ENCODE results near the gene GLUL.
"Not testable (repeated sequence)": the region's sequence is repeated elsewhere in the genome, so short reads cannot be mapped to it uniquely, and the experiment has no call there.

GLUL gene

DNA sequence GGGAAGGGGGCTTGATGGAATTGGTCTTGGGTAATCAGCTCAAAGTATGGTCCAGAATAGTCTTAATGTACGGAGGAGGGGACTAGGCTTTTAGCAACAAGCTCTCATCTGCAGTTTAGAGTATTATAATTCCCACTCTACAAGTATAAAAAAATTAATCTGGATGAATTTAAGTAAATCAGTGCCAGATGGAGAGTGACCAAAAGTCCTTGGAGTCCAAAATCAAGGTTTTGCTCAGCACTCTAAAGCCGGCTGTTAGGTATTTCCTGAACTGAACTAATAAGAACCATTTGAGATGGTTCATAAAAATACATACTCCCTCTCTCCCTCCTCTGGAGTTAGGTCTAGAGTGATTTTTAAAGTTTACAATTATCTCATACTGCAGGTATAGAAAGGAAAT is 23.7 kb downstream of the GLUL start:
- no peak for DNase-seq

DNA sequence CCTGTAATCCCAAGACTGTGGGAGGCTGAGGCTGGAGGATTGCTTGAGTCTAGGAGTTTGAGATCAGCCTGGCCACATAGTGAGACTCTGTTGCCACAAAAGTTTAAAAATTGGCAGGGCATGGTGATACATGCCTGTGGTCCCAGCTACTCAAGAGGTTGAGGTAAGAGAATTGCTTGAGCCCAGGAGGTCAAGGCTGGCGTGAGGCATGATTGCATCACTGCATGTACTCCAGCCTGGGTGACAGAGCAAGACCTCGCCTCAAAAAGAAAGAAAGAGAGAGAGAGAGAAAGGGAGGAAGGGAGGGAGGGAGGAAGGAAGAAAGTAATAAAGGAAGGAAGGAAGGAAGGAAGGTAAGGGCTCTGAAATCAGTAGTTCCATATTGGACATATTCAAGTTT is 25.0 kb downstream of the GLUL start:
- DNase-seq, result no peak

DNA sequence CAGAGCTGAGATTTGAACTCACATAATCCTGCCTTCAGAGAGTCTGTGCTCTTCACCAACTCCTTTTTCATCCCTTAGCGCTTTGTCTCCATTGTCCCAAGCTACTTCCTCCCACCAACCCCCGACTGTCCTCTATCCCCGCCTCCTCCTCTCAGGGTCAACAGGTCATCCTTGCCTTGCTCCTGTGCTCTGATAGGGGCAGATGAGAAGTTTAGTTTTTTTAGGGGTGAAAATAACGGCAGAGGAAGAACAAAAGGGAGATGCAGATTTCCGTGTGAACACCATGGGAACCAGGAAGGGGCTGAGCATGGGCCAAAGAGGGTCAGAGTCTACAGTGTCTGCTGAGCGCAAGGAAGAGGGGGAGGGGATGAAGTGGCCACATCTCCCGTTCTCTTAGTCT is 31.9 kb downstream of the GLUL start:
- no peak for DNase-seq

DNA sequence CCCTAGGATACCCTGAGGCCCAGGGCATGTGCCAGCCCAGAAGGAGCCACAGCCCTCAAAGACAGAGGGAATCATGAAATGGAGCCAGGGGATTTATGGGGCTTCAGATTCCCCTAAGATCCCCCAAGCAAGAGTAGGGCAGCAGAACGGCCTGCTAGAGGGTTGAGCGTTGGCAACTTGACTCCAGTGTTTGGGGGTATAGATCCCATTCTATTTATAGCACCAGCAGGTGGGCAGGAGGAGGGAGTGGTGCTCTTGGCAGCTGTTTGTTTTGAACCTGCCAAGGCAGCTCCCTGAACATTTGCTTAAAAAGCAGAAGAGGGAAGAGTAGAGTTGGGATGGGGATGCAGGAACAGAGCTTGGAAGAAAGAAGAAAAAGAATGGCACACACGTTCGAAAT is 33.7 kb downstream of the GLUL start:
- DNase-seq, result no peak

DNA sequence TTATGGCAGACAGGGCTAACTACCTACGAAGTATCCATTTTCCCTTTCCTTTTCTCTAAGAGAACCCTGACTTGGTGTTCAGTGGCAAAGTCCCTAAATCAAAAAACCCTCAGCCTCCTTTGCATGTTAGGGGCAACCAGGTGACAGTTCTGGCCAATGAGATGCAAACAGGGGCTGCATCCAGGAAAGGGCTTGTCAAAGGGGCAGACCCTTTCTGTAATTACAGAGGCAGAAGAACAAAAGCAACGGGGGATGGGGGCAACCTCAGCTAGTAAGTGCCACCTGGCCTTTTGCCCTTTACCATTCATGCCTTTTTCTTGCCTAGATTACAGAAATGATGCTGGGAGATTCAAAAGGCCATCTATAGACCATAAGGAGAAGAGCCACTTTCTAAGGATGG is 34.4 kb downstream of the GLUL start:
- DNase-seq, result no peak

DNA sequence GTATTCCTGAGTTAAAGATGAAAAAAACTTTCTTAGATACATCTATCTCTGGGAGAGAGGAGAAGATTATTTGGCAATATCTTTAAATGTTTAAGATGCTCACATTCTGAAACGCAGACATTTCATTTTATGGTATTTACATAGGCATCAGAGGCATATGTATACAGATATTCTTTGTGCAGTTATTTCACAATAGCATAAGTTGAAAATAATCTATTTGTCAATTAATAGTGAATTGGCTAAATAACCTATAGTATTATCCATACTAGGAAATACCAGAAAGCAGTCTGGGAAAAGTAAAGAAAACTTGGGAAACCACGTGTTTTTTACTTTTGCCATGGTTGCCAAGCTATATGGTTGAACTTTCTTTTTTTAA is 35.9 kb downstream of the GLUL start:
- no peak for DNase-seq

DNA sequence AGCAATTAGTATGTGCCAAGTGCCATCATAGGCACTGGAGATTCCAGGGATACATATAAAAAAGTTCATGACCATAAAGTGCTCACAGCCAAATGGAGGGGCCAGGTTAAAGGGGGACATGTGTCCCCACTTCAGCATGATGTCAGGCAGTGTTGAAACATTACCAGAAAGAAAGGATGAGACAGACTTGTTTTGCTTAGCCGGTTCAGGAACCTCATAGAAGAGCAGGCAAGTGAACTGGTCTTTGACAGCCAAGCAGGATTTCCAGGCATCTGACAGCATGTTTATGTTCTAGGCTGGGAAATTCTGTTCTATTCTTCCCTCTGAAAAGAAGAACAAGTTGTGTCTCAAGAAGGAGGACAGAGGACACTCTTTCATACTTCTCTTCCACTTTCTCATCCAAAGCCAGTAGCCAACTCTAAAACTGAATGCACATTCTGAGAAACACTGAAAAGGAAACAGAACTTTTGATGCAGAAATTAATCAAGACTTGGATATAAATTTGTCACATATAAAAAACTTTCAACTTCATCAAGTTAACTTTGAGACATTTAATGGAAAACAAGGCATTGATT is 39.7 kb downstream of the GLUL start:
- no peak for DNase-seq

DNA sequence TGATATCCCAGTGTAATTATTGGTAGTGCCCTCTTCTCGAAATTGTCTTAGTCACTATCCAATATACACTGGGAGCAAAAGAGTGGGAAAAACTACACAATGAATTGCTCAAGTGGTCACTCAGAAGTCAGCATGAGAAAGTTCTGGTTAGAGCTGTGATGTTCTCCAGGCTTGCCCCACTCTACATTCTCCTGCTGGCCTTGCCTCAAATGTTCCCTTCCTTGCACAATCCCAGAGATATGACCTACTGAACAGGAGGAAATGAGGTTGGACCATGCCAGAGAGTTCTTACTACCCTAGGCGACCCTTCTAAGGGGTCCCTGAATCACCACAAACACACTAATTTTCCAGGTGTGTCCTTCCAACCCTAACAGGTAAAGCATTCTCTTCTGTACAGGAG is 40.8 kb downstream of the GLUL start:
- no peak for DNase-seq

DNA sequence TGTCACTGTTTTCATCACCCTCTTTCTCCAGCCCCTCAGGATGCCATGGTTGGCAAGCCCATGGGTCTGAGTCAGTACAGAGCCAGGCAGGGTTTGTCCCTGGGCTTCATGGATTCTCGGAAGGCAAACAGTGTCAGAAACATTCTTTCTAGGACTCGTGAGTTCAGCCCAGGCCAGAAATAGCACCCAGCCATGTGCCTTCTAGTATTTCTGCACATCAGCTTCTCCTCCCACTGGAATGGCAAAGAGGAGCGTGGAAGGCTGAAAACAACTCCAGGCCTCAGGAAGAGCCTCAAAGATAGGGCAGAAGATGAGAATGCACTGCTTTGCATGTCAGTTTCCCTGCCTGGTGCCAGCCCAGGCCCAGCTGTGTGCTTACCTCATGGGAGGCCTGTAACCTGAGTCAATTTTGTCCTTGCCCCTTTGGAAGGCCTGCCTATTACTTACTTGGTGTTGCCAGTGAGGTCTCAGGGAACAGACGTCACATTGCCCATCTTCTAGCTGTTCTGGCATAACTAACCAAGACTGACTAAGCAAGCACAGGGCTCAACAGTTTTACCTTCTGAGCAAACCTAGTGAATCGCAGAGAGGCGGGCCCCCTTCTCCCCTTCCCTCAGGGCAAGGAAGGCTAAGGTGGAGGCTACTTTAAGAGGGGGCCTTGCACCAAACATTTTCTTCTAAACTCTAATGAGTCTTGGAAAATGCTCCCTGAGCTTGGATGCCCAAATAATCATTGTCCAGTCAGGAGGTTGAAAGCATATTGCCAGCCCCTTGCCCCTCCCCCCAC is 42.4 kb downstream of the GLUL start:
- DNase-seq, result no peak

DNA sequence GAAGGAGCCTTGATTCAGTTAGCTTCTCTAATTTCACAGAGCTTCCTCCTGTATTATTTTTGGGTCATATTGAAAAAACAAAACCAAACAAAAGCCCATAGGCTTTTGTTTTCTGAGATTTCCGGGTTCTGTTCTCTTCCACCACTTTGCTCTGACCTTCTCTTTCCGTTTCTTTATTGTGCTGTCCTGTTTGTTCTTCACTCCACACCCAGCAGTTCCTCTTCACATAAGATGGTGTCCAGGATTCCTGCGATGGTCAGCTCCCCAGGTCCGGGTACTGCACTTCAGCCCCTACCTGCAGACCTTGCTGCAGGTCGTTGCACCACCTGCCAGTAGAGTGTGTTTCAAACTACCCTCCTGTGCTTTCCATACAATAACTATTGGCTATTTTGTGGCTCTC is 44.6 kb downstream of the GLUL start:
- no peak for DNase-seq

DNA sequence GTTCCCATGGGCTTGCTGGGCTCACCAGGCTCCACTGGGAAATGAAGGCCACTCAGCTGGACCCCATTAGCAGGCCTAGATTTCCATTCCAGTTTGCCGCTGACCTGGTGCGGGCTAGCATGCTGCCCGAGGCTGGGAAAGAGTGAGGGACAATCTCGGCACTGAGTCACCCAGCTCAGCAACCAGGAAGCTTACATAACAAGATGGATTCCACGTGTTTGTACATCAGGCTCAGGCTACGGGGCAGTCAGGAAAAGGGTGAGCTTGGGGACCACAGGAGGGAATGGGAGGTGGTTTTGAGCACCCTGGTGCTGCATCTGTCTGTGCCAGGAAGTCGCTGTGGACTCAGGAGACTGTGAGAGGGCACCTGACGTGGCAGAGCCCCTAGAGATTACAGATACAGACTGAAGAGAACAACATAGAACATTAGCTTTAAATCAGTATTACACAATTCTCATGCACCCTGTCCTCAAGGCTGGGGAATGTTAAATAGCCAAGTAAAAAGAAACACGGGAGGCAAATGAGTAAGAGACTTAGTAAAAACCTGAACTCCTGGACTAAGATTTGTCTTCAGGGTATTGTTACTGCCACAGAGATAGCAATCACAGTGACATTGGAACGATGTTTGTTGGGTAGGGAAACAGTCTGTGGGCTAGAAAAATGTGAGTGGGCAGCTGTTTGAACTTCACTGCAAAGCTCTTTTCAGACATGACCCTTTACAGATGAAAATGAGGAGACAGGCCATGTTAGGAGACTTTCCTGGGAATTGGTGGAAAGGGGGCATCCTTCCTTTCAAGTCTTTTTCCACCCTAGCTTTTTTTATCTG is 51.1 kb downstream of the GLUL start:
- no peak for DNase-seq

DNA sequence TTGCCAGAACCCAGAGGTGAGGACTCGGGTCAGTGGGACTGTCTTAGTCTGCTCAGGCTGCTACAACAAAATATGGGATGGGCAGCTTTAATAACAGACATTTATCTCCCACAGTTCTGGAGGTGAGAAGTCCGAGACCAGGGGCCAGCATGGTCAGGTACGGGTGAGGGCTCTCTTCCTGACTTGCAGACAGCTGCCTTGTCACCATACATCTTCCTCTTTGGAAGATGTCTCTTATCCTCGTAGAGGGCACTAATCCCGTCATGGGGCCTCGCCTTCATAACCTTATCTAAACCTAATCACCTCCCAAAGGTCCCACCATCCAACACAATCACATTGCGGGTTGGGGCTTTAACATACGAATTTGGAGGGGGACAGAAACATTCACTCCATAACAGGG is 51.9 kb downstream of the GLUL start:
- DNase-seq, result no peak

DNA sequence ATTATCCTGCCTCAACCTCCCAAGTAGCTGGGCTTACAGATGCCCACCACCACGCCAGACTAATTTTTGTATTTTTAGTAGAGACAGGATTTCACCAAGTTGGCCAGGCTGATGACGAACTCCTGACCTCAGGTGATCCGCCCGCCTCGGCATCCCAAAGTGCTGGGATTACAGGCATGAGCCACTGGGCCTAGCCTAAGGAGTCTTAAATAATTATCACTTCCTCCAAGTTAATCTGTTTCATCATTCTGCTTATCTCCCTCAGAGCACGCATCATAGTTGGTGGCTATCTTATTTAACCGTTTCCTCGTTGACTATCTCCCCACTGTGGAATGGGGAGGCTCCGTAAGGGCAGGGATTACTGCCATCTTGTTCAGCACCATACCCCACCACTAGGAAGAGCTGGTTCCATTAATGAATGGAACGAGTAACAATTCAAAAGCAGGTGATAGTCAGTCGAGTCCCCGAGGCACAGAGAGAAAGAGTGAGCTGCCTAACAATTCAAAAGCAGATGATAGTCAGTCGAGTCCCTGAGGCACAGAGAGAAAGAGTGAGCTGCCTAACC is 52.7 kb downstream of the GLUL start:
- no peak for DNase-seq

DNA sequence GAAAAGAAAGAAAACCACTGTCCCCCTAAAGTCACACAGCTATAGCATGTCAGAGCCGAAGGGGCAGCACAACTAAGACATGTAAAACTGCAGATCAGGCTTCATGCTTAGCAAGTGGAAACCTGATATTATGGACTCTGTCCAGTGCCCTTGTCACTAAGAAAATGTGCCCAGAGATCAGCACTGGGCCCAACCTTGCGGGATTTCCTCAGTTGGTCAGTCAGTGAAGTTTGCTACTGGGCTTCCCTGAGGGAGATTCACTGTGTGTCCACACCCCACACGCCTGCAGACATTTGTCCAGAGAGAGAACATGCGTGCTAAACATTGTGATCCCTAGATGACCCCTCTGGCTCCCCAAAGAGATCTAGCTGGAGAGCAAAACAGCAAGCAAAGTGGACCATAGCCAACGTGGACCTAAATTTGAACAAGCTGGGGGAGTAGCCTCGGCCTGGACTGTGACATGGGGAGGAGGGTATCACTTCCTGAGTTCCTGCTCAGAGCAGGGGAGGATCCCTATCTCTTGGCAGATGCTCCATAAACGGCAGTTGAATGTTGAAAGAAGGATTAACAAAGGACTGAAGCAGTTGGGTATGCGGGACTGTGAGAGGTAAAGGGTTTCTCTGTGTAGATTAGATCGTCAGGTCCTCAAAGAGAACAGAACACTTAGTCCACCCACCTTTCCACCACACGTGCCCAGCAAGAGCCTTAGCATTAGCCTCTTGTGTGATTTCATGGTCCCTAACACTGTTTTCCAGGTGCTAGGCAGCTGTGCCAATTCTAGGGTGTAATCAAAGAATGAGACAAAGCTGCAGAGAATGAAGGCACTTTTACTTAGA is 53.6 kb downstream of the GLUL start:
- DNase-seq, result no peak

DNA sequence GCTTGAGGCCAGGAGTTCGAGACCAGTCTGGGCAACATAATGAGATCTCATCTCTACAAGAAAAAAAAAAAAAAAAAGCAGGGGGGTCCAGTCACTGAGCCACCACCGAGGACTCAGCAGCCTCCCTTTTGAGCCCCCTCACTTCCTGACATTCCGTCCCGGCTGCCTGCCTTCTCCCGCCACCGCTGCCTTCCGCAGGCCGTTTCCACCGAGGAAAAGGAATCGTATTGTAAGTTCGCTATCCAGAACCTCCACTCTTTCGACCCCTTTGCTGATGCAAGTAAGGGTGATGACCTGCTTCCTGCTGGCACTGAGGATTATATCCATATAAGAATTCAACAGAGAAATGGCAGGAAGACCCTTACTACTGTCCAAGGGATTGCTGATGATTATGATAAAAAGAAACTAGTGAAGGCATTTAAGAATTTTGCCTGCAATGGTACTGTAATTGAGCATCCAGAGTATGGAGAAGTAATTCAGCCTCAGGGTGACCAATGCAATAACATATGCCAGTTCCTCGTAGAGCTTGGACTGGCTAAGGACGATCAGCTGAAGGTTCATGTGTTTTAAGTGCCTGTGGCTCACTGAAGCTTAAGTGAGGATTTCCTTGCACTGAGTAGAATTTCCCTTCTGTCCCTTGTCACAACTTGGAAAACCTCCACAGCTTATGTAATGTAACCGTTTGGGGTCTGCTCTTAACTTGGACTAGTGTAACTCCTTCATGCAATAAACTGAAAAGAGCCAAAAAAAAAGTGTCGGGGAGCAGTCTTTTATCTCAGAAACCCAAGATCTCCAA is 55.6 kb downstream of the GLUL start:
- DNase-seq, result no peak

DNA sequence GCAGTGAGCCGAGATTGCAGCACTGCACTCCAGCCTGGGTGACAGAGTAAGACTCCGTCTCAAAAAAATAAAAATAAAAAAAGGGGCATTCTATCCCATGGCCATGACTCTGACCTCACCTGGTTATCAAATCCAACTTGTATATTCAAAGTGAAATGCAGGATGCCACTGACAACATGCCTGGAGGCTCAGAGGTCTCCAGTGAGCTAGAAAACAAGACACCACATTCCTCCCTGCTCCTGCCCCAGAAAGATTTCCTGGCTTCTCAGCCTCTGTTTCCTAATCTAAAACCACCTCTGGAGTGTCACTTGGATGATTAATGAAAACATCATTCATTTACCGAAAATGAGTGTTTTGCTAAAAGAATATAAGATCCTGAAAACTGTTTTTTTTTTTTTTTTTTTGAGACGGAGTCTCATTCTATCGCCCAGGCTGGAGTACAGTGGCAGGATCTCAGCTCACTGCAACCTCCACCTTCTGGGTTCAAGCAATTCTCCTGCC is 58.5 kb downstream of the GLUL start:
- not testable (repeated sequence) for DNase-seq

DNA sequence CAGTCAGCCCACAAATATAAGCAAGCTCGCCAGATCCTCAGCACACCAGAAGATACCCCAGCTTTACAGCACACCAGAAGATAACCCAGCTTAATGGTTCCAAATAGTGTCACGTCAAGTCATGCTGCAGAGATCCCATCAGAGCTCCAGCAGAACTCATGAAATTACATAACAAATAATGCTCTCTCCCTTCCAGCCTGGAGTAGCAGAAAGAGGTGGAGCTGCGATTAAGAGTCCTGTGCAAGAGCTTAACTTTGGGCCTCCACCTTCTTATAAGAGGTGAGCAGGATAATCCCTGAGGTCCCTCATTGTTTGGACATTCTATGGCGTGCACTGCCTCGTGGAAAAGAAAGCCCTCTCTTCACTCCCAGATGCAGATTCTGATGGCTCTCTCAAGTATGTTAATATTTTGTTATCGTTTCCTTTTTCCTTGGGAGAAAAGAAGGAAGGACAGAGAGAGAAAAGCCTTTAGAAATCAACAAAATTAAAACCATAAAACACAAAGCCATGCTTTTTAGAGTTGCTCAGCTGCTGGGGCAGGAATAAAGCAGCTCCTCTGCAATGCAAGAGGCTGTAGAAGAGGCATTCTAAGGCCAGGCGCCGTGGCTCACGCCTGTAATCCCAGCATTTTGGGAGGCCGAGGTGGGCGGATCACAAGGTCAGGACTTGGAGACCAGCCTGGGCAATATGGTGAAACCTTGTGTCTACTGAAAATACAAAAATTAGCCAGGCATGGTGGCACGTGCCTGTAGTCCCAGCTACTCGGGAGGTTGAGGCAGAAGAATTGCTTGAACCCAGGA is 59.1 kb downstream of the GLUL start:
- no peak for DNase-seq
